LNCAP (cell line): ENCODE measurements around the gene TTC28.

Experiments used
- CTCF ChIP-seq: fragments of 450-650 bp; IDR thresholded peaks from 2 replicates; pipeline ENCODE4 v1.5.1; 2017; ENCODE audit warnings: mild to moderate bottlenecking

The TTC28 gene

GRCh38 chr22:28408709-28409108 lies 270.9 kb downstream of the TTC28 start:
- no peak for TF ChIP-seq CTCF

- no peak for TF ChIP-seq CTCF
Observed at GRCh38 chr22:28407645-28408044, 272.0 kb downstream of the TTC28 start.

GRCh38 chr22:28406246-28406645 lies 273.4 kb downstream of the TTC28 start:
- TF ChIP-seq CTCF, result no peak

GRCh38 chr22:28405588-28405987 lies 274.1 kb downstream of the TTC28 start:
- no peak for TF ChIP-seq CTCF

- TF ChIP-seq CTCF, result no peak
Observed at GRCh38 chr22:28402539-28402938, 277.1 kb downstream of the TTC28 start.

- no peak for TF ChIP-seq CTCF
Observed at GRCh38 chr22:28402060-28402459, 277.6 kb downstream of the TTC28 start.

GRCh38 chr22:28398981-28399380 lies 280.7 kb downstream of the TTC28 start:
- TF ChIP-seq CTCF, result no peak

GRCh38 chr22:28398355-28398754 lies 281.3 kb downstream of the TTC28 start:
- TF ChIP-seq CTCF, result no peak
